HG02759 (cell line): ENCODE results near the gene DCAF5.
"Not testable (repeated sequence)": the region's sequence is repeated elsewhere in the genome, so short reads cannot be mapped to it uniquely, and the experiment has no call there.

Source experiments
- ATAC-seq: cut with Tn5 transposase; IDR thresholded peaks from one replicate; pipeline ENCODE4 v1.9.1; 2021; ENCODE audit warnings: mild to moderate bottlenecking, moderate library complexity; ENCODE audit not compliant: unreplicated experiment

The DCAF5 gene

GRCh38 chr14:69073429-69073828 lies 79.5 kb downstream of the DCAF5 start:
- ATAC-seq = no peak

- no peak for ATAC-seq
Measured at GRCh38 chr14:69072584-69072983, 80.3 kb downstream of the DCAF5 start.

GRCh38 chr14:69068744-69069421 lies 84.0 kb downstream of the DCAF5 start:
- no peak for ATAC-seq

- no peak for ATAC-seq
Measured at GRCh38 chr14:69066396-69067171, 86.3 kb downstream of the DCAF5 start.

- not testable (repeated sequence) for ATAC-seq
Measured at GRCh38 chr14:69065934-69066333, 87.0 kb downstream of the DCAF5 start.

- no peak for ATAC-seq
Measured at GRCh38 chr14:69064596-69064995, 88.3 kb downstream of the DCAF5 start.

- no peak for ATAC-seq
Measured at GRCh38 chr14:69059658-69060623, 93.0 kb downstream of the DCAF5 start.

- ATAC-seq = no peak
Measured at GRCh38 chr14:69055999-69056788, 96.7 kb downstream of the DCAF5 start.

GRCh38 chr14:69055125-69055524 lies 97.8 kb downstream of the DCAF5 start:
- ATAC-seq = no peak

GRCh38 chr14:69054030-69054429 lies 98.9 kb downstream of the DCAF5 start:
- no peak for ATAC-seq

GRCh38 chr14:69052181-69052601 lies 100.7 kb downstream of the DCAF5 start:
- no peak for ATAC-seq

- no peak for ATAC-seq
Measured at GRCh38 chr14:69050240-69051184, 102.4 kb downstream of the DCAF5 start.

- ATAC-seq = no peak
Measured at GRCh38 chr14:69049675-69050074, 103.2 kb downstream of the DCAF5 start.

- ATAC-seq = no peak
Measured at GRCh38 chr14:69048456-69048855, 104.5 kb downstream of the DCAF5 start.

- no peak for ATAC-seq
Measured at GRCh38 chr14:69047255-69047654, 105.7 kb downstream of the DCAF5 start.

GRCh38 chr14:69046476-69046860 lies 106.5 kb downstream of the DCAF5 start:
- no peak for ATAC-seq

- ATAC-seq = no peak
Measured at GRCh38 chr14:69045857-69046475, 107.0 kb downstream of the DCAF5 start.

- ATAC-seq = no peak
Measured at GRCh38 chr14:69044965-69045555, 107.9 kb downstream of the DCAF5 start.

GRCh38 chr14:69044296-69044695 lies 108.6 kb downstream of the DCAF5 start:
- no peak for ATAC-seq
